Activated CD8-positive, alpha-beta memory T cell treated with anti-CD3 and anti-CD28 coated beads for 4 hours (primary cell): ENCODE data around the gene KCNQ2.

Experiments used
- DNase-seq, 2 donors: peaks; one replicate each; pipeline ENCODE4 v3.0.0-alpha.2; 2020; ENCODE audit warnings: low read depth in 2 of 2

The KCNQ2 gene

DNA sequence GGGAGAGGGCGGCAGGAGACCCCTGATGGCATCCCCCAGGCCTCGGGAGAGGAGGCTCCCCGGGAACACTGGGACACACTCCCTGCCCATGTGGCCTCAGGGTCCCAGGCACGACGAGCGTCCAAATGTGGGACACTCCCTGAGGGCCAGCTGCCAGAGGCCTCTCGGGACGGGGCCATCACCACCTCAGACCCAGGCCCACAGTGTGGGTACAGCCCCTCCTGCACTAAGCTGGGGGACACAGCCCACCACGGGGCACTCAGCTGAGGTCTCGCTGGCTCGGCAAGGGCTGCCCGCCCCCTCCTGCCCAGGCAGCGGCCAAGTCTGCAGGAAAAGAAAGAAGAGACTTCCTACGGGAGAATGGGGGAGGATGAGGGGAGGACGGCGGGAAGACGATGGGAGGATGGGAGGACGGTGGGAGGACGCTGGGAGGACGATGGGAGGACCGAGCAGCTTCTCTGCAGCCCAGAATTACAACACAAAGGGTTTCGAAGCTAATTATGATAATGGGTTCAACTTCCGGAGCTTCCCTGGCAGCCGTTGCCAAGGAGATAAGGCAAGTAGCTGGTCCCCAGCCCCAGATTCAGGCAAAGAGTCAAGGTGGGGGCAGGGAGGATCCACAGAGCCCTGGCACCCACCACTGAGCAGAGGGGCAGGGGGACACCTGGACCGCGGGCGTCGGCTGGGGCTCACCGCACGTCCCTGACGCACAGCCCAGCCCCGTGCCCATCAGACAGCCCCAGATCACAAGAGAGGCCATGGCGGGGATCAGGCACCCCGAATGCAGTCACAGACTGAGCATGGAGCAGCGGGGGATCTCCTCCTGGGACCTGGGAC, 17.5 kb downstream of the KCNQ2 start:
- no peak for DNase-seq

DNA sequence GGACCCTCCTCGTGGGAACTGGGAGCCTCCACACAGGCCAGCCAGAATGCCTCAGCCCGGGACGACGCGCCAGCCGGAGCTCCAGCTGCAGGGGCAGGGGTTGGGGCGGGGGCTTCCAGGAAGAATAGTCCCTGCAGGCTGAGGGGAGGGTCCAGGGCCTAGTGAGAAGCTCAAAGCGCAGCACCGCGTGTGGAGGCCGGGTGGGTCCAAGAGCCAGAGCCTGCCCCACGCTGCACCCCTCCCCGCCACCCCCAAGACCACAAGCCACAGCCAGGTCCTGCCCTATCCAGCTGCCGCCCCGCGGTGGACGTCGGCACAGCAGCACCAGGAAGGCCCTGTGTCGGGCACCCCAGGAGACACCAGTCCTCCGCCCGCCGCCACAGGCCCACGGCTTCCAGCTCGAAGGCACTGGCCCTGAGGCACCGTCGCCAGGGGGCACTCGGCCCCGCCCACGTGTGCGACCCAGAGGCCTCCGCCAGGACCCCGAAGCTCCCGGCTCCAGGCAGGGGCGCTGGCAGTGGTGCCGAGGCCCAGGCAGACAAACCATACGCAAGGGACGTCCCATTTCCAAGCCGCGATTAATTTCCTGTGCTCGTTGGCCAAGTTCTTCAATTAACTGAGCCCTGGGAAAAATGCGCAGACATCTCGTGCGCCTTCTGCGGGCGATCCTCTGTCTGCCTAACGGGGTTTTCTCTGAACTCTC, 19.5 kb downstream of the KCNQ2 start:
- DNase-seq = no peak

DNA sequence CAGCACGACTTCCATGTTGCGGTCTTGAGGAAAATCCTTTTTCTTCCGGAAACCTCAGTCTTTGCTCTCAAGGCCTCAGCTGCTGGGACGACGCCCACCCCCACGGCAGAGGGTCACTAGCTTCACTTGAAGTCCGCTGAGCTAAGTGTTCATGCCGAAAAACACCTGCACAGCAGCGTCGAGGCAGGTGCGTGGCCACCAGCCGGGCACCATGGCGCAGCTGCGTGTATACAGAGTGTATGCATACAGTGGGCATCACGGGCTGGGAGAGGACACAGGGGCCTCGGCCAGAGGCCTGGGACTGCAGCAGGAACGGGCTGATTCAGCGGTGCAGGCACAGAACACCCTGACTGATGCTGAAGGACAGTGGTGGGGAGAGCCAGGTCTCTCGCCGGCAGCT, 20.1 kb downstream of the KCNQ2 start:
- no peak for DNase-seq

DNA sequence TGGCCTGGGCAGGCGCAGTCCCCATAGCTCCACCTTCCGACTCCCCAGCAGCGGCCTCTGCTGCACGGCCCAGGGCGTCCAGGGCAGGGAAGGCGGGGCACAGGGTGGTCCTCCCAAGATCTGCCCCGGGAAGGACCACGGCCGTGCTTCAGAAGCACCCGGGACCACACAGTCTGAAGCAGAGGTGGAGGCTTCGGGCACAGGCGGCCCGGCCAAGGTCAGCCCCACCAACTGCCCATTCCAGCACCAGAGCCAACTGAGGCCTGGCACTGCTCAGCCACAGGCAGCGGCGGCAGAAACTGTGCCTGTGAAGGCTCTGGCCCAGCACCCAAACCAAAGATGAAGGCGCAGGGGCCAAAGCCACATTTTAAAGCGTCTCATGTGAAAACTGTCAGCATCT, 20.6 kb downstream of the KCNQ2 start:
- no peak for DNase-seq

DNA sequence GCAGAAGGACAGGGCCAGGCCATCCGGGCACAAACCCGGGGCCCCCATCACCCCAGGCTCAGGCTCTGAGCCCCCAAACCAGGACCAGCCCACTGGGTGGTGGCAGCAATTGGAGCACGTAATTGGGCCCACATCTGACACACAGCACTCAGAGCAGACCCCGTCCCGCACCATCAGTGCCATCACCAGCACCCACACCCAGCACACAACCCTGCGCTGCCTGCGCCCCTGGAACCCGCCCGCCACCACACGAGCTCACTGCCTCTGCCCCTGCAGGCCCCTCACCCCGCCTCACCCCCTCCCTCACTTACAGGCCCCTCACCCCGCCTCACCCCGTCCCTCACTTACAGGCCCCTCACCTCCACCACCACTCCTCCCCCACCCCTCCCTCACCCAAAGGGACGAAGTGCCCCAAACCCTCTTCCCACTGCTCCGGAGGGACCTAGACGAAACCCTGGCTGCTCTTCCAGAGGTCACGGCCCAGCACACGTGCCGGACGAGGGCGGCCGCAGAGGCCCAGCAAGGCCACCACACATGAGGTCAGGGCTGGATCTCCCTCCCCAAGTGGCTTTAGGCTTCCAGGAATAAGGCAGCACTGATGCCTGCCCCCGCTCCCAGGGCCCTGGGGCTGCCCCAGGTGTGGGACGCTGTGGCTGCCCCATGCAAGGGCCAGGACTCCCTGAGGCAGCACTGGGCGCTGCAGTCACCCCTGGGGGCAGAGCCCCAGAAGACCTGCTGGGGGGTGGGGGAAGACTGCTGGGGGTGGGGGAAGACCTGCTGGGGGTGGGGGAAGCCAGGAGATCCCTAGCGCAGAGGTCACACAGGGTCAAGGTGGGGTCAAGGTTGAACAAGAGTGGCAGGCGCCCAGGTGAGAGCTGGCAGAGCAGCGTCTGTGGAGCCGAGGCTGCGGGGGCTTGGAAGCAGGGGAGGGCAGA, 22.4 kb downstream of the KCNQ2 start:
- DNase-seq = no peak

DNA sequence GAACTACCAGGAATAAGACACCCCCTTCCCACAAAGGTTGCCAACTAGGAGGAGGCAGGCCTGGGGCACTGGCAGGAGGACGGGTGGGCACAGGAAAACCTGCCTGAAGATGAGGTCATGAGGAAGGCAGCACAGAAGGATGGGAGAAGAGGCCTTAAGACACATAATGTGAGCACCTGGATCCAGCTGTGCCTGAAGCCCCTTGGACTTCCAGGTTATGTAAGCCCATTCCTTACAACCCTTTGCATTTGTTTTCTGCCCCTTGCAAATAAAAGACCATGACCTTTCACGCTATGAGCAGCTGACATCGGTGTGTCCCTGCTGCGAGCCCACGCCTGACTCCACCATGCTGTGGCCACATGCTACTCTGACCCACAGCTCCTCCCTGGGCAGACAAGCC, 23.4 kb downstream of the KCNQ2 start:
- no peak for DNase-seq

DNA sequence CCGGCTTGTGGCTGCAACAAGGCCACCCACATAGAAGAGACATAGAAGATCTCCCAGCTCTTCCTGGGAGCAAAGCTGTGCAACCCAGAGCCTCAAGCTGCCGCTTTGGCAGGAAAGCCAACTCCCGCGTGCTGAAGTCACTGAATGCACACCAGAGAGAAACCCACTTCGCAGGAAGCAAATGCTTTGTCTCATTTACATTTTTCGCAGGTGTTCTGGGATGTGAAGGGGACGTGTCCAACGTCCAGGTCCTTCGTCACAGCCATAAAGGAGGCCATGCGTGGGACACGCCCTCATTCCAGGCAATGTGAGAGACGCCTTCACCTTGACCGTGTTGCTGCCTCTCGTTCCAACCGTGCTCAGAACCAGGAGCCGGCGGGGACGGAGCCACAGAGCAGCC, 24.4 kb downstream of the KCNQ2 start:
- no peak for DNase-seq

DNA sequence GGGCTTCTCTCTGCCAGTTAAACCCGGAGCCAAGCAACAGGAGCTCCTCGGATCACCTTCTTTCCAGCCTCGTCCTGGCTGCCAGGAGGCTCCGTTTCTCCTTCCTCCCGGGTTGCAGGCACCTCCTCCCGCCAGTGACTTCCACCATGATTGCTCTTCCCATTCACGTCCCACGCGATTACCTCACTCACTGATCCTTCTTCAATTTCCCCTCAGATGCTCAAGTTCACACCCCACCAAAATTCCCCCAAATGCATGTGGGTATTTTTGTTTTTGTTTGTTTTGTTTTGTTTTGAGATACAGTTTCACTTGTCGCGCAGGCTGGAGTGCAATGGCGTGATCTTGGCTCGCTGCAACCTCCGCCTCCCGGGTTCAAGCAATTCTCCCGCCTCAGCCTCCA, 25.1 kb downstream of the KCNQ2 start:
- no peak for DNase-seq

DNA sequence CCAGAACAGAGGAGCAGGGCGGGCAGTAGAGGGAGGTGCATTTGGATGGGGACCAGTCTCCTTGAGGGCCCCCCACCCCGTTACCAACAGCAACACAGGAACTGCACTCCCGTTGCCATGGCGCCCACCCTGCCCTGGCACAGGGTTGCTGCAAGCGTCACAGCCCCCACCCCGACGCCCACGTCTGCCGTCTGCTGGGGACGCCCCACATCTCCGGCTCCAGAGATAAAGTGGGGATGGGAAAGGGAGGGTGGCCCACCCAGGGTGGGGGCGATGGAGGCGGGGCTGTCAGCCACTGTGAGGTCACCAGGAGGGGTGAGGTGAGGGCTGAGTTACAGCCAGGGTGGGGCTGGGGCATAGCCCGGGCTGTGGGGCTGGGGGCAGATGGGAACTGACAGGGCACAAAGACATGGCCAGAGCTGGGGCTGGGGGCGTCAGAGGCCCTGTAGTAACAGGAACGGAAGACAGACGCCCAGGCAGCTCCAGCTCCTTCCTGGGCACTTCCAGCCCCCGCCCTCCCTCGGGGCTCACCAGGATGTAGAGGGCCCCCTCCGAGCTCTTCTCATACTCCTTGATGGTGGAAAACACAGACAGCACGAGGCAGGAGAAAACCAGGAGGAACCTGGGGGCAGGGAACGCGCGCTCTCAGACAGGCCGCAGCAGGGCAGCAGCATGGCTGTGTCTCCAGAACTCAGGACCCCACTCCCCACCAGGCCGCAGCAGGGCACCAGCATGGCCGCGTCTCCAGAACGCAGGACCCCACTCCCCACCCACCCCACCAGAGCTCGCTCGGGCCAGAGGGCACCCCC, 26.0 kb downstream of the KCNQ2 start:
- no peak for DNase-seq

DNA sequence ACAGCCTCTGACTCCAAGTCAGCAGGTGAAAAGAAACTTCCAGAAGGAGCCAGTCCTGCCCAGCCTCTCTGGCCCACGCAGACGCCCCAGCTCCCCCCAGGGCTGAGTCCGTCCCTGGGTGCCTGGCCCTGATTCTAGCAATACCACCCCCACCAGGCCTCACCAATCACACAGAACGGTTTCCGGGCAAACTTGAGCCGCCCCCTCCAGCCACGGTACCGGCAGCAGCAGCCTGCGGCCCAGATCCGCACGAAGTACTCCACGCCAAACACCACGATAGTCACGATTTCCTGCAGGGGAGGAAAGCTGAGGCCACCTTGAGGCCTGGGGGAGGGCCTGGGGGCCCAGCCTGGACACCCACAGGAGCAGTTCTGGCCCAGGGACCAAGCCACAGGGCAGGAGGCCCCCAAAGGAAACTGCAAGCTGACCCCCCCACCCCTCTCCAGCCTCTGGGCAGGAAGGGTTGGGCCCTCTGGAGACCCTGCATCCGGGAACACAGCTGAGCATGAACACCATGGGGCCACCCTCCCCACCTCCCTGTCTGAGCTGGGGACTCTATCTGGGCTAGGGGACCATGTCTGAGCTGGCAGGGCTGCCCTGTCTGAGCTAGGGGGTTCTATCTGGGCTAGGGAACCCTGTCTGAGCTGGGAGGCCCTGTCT, 27.2 kb downstream of the KCNQ2 start:
- DNase-seq = no peak

DNA sequence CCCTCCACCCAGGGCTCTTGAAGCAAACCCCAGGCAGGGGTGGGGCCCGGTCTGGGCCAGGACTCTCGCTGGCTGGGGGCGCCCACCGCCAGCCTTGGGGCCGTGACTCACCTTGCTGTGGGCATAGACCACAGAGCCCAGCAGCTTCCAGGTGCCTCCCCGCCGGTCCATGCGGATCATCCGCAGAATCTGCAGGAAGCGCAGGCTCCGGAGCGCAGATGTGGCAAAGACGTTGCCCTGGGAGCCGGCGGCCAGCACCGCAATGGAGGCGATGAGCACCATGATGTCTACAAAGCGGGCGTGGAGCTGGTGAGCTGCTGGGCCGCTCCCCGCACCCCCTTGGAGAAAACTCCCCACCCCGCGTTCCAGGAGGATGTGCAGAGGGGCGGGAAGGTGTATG, 27.9 kb downstream of the KCNQ2 start:
- no peak for DNase-seq

DNA sequence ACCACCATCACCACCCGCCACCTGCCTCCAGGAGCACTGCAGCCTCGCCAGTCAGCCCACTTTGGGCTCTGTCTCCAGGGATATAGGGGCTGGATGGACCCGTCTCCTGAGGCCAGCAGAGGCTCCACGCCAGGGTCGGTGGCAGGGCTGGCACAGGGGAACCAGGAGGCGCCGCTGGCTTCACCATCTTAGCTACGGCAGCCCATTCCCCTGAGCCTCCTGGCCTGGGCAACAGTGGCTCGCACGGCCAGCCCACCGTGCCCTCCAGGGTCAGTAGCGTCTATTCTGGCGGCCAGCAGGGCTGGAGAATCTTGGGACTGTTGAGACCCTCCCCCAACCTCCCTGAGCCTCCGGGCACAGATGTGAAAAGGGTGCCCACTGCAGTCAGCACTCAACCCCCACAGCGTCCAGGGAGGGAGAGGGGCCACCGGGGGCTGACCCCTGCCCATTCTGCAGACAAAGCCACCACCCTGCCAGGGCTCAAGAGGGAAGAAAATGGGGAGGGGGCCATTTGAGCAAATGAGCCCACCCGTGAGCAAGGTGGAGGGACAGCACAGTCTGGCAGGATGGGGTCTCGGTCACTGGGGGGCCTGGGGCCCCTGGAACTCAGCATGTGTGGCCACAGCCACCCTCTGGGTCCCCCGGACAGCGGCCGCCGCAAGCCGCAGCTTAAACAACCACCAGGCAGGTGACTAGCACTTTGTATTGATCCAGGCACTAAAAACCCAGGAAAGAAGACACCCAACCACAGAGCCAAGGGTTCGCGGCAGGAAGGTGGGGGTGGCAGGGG, 28.7 kb downstream of the KCNQ2 start:
- no peak for DNase-seq

DNA sequence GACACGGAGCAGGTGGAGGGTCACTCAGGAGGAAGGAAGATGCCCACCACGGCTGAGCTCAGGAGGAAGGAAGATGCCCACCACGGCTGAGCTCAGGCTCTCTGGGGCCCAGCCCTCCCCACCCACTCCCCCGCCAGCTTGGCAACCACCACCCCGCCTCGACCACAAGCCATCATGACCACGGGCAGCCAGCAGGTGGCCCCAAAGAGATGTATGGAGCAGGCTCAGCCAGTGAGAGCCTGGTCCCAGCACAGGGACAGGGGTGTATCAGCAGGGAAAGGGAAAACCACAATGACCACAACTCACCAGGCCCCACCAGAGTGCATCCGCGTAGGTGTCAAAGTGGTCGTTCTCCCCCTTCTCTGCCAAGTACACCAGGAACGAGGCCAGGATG, 30.4 kb downstream of the KCNQ2 start:
- DNase-seq = peak; percentile 27 to 36

DNA sequence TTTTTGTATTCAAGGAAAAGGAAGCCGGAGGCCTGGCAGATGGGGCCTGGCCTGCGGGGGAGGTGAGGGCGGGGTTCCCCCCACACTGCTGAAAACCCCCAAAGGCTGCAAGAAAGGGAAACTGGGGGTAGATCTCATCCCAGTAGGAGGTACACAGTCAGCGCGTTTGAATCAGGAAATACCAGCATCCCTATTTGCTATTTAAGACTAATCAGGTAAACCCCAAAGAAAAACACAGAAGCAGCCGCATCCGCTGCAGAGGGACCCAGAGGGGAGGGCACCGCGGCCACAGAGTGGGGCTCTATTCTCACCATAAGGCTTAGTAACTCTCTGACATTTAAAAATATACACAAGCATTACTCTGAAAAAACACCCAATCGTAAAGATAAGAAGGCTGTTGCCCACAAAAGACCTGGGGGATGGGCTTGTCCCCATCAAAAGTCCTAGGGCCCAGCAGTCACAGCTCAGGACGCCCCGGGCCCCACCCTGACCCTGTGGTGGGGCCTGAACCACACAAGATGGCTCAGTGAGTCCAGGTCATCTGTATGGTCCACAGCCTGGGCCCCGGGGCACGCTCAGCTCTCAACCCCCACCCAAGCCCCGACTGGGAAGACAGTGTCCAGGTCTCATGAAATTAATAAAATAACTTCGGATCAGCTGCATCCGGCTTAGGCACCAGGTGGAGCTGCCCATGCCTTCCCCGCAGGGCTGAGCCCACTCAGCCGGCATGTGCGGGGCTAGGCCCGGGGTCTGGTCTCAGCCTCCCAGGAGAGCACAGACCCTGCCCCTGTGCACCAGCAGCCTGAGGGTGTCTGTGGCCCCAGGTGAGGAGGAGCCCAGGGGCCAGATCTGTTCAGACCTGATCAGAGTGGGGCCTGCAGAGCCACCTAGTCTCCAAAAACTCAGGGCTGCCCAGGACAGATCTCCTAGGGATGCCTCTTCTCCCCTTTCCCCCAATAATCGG, 31.0 kb downstream of the KCNQ2 start:
- DNase-seq = peak; percentile 3 to 16

DNA sequence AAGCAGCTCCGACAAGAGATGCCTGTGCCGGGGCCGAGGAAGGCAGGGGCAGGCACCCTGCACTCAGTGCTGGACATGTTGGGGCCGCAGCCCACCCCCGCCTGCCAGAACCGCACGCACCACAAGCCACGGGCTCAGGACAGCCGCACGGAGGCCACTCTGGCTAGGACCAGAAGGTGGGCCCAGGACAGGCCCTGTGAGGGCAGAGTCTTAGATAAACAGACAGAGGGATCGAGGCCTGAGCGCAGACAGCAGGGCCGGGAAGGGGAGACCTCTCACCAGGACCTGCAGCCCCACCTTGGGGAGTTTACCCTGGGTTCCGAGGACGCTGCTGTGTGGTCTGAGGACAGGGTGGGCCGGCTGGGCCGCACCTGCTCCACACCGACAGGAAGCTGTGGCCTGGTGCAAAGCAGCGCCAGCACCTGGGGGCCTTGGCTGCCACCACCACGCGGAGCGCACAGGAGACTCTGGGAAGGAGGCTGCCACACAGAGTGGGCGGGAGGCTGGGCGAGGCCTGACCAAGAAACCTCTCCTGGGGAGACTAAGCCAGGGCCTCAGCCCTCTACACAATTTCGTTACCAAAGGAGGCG, 32.0 kb downstream of the KCNQ2 start:
- no peak for DNase-seq

DNA sequence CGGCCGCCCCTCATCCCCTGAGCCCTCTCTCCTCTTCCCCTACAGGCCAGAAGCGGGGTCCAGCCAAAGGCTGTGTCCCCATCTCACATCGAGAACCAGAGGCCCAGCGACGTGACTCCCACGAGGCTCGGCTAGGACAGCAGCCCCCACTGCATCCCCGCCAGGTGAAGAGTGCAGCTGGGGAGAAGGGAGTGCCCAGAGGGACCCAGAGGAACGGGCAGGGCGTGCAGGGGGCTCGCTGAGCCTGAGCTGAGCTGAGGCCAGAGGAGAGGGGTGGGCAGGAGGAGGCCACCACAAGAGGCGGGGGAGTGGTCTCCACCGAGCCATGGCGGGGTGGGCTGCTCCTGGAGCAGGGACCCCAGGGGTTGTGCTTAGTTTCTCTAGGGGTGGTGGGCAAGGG, 32.6 kb downstream of the KCNQ2 start:
- DNase-seq = no peak

DNA sequence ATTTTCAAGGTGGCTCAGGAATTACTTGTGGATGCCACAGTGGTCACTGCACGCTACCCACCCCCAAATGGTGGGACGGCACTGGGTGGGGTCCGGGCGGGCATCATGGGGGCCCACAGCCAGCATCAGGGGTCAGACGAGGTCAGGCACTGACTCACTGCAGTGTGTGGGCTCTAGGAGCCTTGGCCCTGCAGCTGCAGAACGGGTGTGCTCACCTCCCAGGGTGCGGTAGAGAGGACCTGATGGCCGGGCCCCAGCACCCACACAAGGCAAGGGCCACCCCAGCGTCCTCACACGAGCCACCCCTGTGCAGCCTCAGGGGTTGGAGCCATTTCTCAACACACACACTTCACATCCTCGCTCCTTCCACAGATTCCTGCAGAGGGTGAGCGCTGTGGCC, 34.3 kb downstream of the KCNQ2 start:
- no peak for DNase-seq

DNA sequence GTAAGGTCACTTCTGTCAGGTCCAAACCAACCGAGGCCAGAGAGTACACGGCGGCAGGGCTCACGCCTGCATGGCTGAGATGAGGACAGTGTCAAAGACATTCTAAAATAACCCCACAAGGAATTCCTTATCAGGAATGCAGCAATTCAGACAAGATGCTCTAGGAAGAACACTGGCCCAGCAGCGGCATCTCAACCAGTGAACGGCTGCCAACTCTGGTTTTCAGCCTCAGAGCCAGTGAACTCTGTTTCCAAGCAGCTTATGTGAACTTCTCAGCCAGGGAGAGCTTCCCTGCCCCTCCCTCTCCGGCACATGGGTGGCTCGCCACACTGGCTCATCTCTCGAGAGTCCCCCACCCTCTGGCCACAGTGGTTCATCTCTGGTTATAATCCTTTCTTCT, 36.9 kb downstream of the KCNQ2 start:
- DNase-seq = no peak
